WTC11 (cell line): ENCODE results near the gene ZNF486. TPM values are rescaled to one million over a fixed set of nuclear protein-coding genes. Genes with fewer than 3 reads are reported as not detected.
A peak's percentile ranks its signal among the peaks of the same experiment; 100 is the strongest.

ENCODE experiments used
- ATAC-seq: fragments of 200-7000 bp; cut with Tn5 transposase; 2 replicates; pipeline ENCODE4 v1.10.0; 2021; ENCODE audit warnings: mild to moderate bottlenecking, moderate library complexity
- CTCF ChIA-PET: fragments of 300-600 bp; sonication (Branson Sonifier 250); formaldehyde crosslinking; loops from one replicate; lab custom pipeline; 2021; ENCODE audit warnings: antibody characterized with exemption; lab: Charles Lee
- POLR2A ChIA-PET: fragments of 350-600 bp; sonication (Branson Sonifier 250); formaldehyde crosslinking; loops from one replicate; lab custom pipeline; 2021; ENCODE audit warnings: antibody characterized with exemption; lab: Charles Lee
- DNase-seq: peaks from one replicate; pipeline ENCODE4 v3.0.0; 2021; ENCODE audit warnings: low spot score
- H3K27ac Mint-ChIP-seq: 2 replicates; pipeline ENCODE4 v1.8.0; 2021; ENCODE audit warnings: mixed read lengths
- H3K27me3 Mint-ChIP-seq: 2 replicates; pipeline ENCODE4 v1.8.0; 2021; ENCODE audit warnings: low read depth, mild to moderate bottlenecking, moderate library complexity, mixed read lengths
- H3K36me3 Mint-ChIP-seq: 2 replicates; pipeline ENCODE4 v1.8.0; 2021; ENCODE audit warnings: mixed read lengths
- H3K4me1 Mint-ChIP-seq: 2 replicates; pipeline ENCODE4 v1.8.0; 2022; ENCODE audit warnings: mixed read lengths
- H3K4me3 Mint-ChIP-seq: 2 replicates; pipeline ENCODE4 v1.8.0; 2021; ENCODE audit warnings: mild to moderate bottlenecking, moderate library complexity, mixed read lengths
- H3K9me3 Mint-ChIP-seq: 2 replicates; pipeline ENCODE4 v1.8.0; 2021; ENCODE audit warnings: mixed read lengths
- AR ChIP-seq: fragments of 250-450 bp; sonication (Bioruptor Pico); IDR thresholded peaks from 2 replicates; pipeline ENCODE4 v1.9.0; 2021; ENCODE audit warnings: mild to moderate bottlenecking
- CDX4 ChIP-seq: fragments of 250-450 bp; sonication (Bioruptor Pico); IDR thresholded peaks from 2 replicates; pipeline ENCODE4 v1.9.0; 2021; ENCODE audit warnings: moderate library complexity, mild to moderate bottlenecking, inconsistent platforms, borderline replicate concordance
- CREB1 ChIP-seq: sonication (generic); formaldehyde crosslinking; IDR thresholded peaks from 2 replicates; pipeline ENCODE4 v1.8.0; 2023; ENCODE audit warnings: mild to moderate bottlenecking, missing genetic modification reagents
- CREM ChIP-seq: sonication (generic); formaldehyde crosslinking; IDR thresholded peaks from 2 replicates; pipeline ENCODE4 v1.8.1; 2022; ENCODE audit warnings: mild to moderate bottlenecking, missing genetic modification reagents, moderate library complexity
- CTCF ChIP-seq: fragments of 200-600 bp; IDR thresholded peaks from 2 replicates; pipeline ENCODE4 v1.8.0; 2022; ENCODE audit warnings: antibody characterized with exemption
- NR2C2 ChIP-seq: sonication (generic); formaldehyde crosslinking; IDR thresholded peaks from 2 replicates; pipeline ENCODE4 v1.8.0; 2022; ENCODE audit warnings: mild to moderate bottlenecking, missing genetic modification reagents
- PRRX2 ChIP-seq: fragments of 250-450 bp; sonication (Bioruptor Pico); IDR thresholded peaks from 2 replicates; pipeline ENCODE4 v1.8.0; 2021; ENCODE audit warnings: mild to moderate bottlenecking
- SOX15 ChIP-seq: fragments of 250-450 bp; sonication (Bioruptor Pico); IDR thresholded peaks from 2 replicates; pipeline ENCODE4 v1.9.0; 2021; ENCODE audit warnings: mild to moderate bottlenecking
- ZNF219 ChIP-seq: sonication (generic); formaldehyde crosslinking; IDR thresholded peaks from 2 replicates; pipeline ENCODE4 v1.8.0; 2023; ENCODE audit warnings: missing genetic modification reagents, mild to moderate bottlenecking, borderline replicate concordance
- ZNF263 ChIP-seq: sonication (generic); formaldehyde crosslinking; IDR thresholded peaks from 2 replicates; pipeline ENCODE4 v1.8.1; 2022; ENCODE audit warnings: low read depth, mild to moderate bottlenecking, moderate library complexity, missing genetic modification reagents
- total RNA-seq: library from RNA; stranded (reverse); gene quantifications from 3 replicates; pipeline ENCODE4 v1.2.3, GENCODE V29; 2021
- TF ChIP-seq, protein P1 (sequence below): sonication (generic); formaldehyde crosslinking; IDR thresholded peaks from 2 replicates; pipeline ENCODE4 v1.8.1; 2022; ENCODE audit warnings: mild to moderate bottlenecking, missing genetic modification reagents, moderate library complexity, borderline replicate concordance
- TF ChIP-seq, protein P2 (sequence below): sonication (generic); formaldehyde crosslinking; IDR thresholded peaks from 2 replicates; pipeline ENCODE4 v1.8.1; 2022; ENCODE audit warnings: missing genetic modification reagents, borderline replicate concordance

ZNF486 gene
- total RNA-seq, 1 experiment from 2014 or later: 22.3 TPM

DNA sequence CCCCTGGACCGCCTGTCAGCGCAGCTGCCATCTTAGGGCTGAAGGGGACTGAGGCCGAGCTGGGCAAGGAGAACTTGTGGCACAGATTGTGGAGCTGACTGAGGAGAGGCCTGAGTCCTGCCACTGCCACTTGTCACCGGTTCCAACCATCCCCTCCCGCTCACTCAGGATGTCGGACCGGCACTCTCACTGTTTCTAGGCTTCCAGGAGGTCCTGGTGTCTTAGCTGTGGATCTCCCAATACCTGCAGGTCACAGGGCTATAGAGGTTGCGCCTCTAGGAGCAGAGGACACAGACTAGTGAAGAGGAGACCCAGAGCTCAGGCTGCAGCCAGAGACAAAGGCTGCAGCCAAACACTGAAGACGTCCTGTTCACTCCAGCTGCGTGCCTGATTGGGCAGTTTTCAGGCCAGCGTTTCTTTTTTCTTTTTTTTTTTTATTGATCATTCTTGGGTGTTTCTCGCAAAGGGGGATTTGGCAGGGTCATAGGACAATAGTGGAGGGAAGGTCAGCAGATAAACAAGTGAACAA, 15.3 kb upstream of the ZNF486 start:
- CTCF ChIA-PET: interaction anchor here (1.0 kb wide), 1 partner anchor 154 kb away, joined by 6 read pairs; no protein-coding TSS in a partner anchor
- no peak overlapping the region; the same call in 1 of the 2 replicates for H3K4me3 Mint-ChIP-seq

More for the DNA sequence above, 15.3 kb upstream of the ZNF486 start:
- DNase-seq (no peak), ATAC-seq (peak; percentile 82)
- peaks cover 6% of the 10 kb centered on the region; the same call in 1 of the 2 replicates for H3K27me3 Mint-ChIP-seq
- TF ChIP-seq CREM (CRISPR knock-in tag) (no peak), SOX15 (CRISPR knock-in tag) (no peak), CDX4 (CRISPR knock-in tag) (no peak), ZNF219 (no peak), NR2C2 (CRISPR knock-in tag) (no peak), ZNF263 (CRISPR knock-in tag) (no peak), PRRX2 (CRISPR knock-in tag) (no peak), CREB1 (CRISPR knock-in tag) (no peak), AR (CRISPR knock-in tag) (no peak), CTCF (no peak)
- TF ChIP-seq, protein P1, sequence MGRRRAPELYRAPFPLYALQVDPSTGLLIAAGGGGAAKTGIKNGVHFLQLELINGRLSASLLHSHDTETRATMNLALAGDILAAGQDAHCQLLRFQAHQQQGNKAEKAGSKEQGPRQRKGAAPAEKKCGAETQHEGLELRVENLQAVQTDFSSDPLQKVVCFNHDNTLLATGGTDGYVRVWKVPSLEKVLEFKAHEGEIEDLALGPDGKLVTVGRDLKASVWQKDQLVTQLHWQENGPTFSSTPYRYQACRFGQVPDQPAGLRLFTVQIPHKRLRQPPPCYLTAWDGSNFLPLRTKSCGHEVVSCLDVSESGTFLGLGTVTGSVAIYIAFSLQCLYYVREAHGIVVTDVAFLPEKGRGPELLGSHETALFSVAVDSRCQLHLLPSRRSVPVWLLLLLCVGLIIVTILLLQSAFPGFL: no peak
- TF ChIP-seq, protein P2, sequence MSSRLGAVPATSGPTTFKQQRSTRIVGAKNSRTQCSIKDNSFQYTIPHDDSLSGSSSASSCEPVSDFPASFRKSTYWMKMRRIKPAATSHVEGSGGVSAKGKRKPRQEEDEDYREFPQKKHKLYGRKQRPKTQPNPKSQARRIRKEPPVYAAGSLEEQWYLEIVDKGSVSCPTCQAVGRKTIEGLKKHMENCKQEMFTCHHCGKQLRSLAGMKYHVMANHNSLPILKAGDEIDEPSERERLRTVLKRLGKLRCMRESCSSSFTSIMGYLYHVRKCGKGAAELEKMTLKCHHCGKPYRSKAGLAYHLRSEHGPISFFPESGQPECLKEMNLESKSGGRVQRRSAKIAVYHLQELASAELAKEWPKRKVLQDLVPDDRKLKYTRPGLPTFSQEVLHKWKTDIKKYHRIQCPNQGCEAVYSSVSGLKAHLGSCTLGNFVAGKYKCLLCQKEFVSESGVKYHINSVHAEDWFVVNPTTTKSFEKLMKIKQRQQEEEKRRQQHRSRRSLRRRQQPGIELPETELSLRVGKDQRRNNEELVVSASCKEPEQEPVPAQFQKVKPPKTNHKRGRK: no peak
- H3K36me3 Mint-ChIP-seq: peaks cover 16% of the 10 kb centered on the region
- H3K27ac Mint-ChIP-seq: peak overlapping the region; percentile 51
- peaks cover 5% of the 10 kb centered on the region for H3K9me3 Mint-ChIP-seq
- peaks cover 22% of the 10 kb centered on the region for H3K4me1 Mint-ChIP-seq
- POLR2A ChIA-PET: interaction anchor here (1.5 kb wide), 1 partner anchor 15 kb away, joined by 5 read pairs; the partner anchor contains the start of gene ZNF486
